GM18505 (cell line): ENCODE measurements around the gene SMARCC1.
"Not testable (repeated sequence)": the region's sequence is repeated elsewhere in the genome, so short reads cannot be mapped to it uniquely, and the experiment has no call there.

Experiments used
- ATAC-seq: cut with Tn5 transposase; IDR thresholded peaks from one replicate; pipeline ENCODE4 v1.9.1; 2021; ENCODE audit not compliant: unreplicated experiment
- POLR2A ChIP-seq: IDR thresholded peaks from 4 replicates; pipeline ENCODE4 v1.6.1; 2011; ENCODE audit warnings: borderline replicate concordance; ENCODE audit not compliant: insufficient read depth, insufficient read length; ENCODE audit errors: extremely low read depth

SMARCC1 gene

GRCh38 chr3:47747558-47747957, 34.1 kb downstream of the SMARCC1 start:
- no peak for TF ChIP-seq POLR2A
- no peak for ATAC-seq

GRCh38 chr3:47746264-47746663, 35.4 kb downstream of the SMARCC1 start:
- peak; percentile 49 for ATAC-seq
- TF ChIP-seq POLR2A, result no peak

- no peak for TF ChIP-seq POLR2A
- ATAC-seq, result no peak
Measured at GRCh38 chr3:47743855-47744254, 37.8 kb downstream of the SMARCC1 start.

GRCh38 chr3:47743352-47743751, 38.3 kb downstream of the SMARCC1 start:
- not testable (repeated sequence) for ATAC-seq

- TF ChIP-seq POLR2A, result peak; percentile 3
- ATAC-seq, result no peak
Measured at GRCh38 chr3:47741925-47742324, 39.8 kb downstream of the SMARCC1 start.

GRCh38 chr3:47732143-47732542, 49.5 kb downstream of the SMARCC1 start:
- TF ChIP-seq POLR2A, result no peak
- no peak for ATAC-seq

GRCh38 chr3:47731061-47731460, 50.6 kb downstream of the SMARCC1 start:
- TF ChIP-seq POLR2A, result no peak
- no peak for ATAC-seq

- no peak for ATAC-seq
- no peak for TF ChIP-seq POLR2A
Measured at GRCh38 chr3:47722859-47723258, 58.8 kb downstream of the SMARCC1 start.

GRCh38 chr3:47717448-47717847, 64.2 kb downstream of the SMARCC1 start:
- not testable (repeated sequence) for ATAC-seq

GRCh38 chr3:47716656-47717055, 65.0 kb downstream of the SMARCC1 start:
- ATAC-seq, result no peak
- no peak for TF ChIP-seq POLR2A

GRCh38 chr3:47715928-47716327, 65.8 kb downstream of the SMARCC1 start:
- no peak for ATAC-seq
- TF ChIP-seq POLR2A, result no peak

GRCh38 chr3:47714606-47715005, 67.1 kb downstream of the SMARCC1 start:
- no peak for TF ChIP-seq POLR2A
- no peak for ATAC-seq

GRCh38 chr3:47713655-47714054, 68.0 kb downstream of the SMARCC1 start:
- no peak for TF ChIP-seq POLR2A
- ATAC-seq, result no peak

- no peak for TF ChIP-seq POLR2A
- no peak for ATAC-seq
Measured at GRCh38 chr3:47712398-47712797, 69.3 kb downstream of the SMARCC1 start.

GRCh38 chr3:47711596-47711995, 70.1 kb downstream of the SMARCC1 start:
- ATAC-seq, result no peak
- TF ChIP-seq POLR2A, result no peak
